Spleen (tissue), 7 donors: ENCODE data around the gene OST4.

ENCODE experiments used
- CTCF ChIP-seq, 11 experiments: fragments of 200-600 bp in 7 of 11; fragments of 450-650 bp in 4 of 11; sonication (generic) in 4 of 11; IDR thresholded peaks in 8 of 11; conservative IDR thresholded peaks in 3 of 11; 1 replicate in 7 of 11; 2 replicates in 4 of 11; pipeline versions ENCODE4 v1.4.0 to v1.8.0; 2016 to 2021; ENCODE audit warnings: antibody characterized with exemption in 11 of 11, inconsistent platforms in 4 of 11, mild to moderate bottlenecking in 1 of 11
- POLR2A ChIP-seq, 3 donors: fragments of 450-650 bp; IDR thresholded peaks; one replicate each; pipeline ENCODE4 v1.5.1; 2017; ENCODE audit warnings: antibody characterized with exemption in 3 of 3, mild to moderate bottlenecking in 1 of 3
- POLR2AphosphoS5 ChIP-seq, 3 donors: sonication (generic); formaldehyde crosslinking; IDR thresholded peaks; one replicate each; pipeline ENCODE4 v1.5.1; 2017; ENCODE audit warnings: antibody characterized with exemption in 3 of 3
- donor health status: DM: no; HTN: no; CAD: no; lungs with moderate emphysema.
- donor health status: DM: no; HTN: no; CAD: no.
- donor health status: DM: no; HTN: no; CAD: no.

- TF ChIP-seq CTCF (IDR thresholded peaks at IDR 0.05 in 8 of 11, conservative IDR thresholded peaks at IDR 0.05 in 3 of 11) (no peak), POLR2AphosphoS5 (IDR thresholded peaks at IDR 0.05) (no peak), POLR2A (IDR thresholded peaks at IDR 0.05) (no peak)
Observed at GRCh38 chr2:27108221-27108620, 36.8 kb upstream of the OST4 start.
